ENCODE data around the gene SIGMAR1.

- TF ChIP-seq POLR2A (IDR thresholded peaks at IDR 0.05; ENCODE audit: low read depth) (no peak), EP300 (IDR thresholded peaks at IDR 0.05) (no peak), POLR2AphosphoS5 (IDR thresholded peaks at IDR 0.05) (no peak)
- TF ChIP-seq, protein P1, sequence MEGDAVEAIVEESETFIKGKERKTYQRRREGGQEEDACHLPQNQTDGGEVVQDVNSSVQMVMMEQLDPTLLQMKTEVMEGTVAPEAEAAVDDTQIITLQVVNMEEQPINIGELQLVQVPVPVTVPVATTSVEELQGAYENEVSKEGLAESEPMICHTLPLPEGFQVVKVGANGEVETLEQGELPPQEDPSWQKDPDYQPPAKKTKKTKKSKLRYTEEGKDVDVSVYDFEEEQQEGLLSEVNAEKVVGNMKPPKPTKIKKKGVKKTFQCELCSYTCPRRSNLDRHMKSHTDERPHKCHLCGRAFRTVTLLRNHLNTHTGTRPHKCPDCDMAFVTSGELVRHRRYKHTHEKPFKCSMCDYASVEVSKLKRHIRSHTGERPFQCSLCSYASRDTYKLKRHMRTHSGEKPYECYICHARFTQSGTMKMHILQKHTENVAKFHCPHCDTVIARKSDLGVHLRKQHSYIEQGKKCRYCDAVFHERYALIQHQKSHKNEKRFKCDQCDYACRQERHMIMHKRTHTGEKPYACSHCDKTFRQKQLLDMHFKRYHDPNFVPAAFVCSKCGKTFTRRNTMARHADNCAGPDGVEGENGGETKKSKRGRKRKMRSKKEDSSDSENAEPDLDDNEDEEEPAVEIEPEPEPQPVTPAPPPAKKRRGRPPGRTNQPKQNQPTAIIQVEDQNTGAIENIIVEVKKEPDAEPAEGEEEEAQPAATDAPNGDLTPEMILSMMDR (IDR thresholded peaks at IDR 0.05), result no peak
These were observed 15.0 kb upstream of the SIGMAR1 start for GRCh38 chr9:34652602-34653000.
